ENCODE measurements around the gene RER1. TPM values are rescaled to one million over a fixed set of nuclear protein-coding genes. Genes with fewer than 3 reads are reported as not detected.

RER1 gene
- total RNA-seq, 1 experiment from 2014 or later = 110 TPM

DNA sequence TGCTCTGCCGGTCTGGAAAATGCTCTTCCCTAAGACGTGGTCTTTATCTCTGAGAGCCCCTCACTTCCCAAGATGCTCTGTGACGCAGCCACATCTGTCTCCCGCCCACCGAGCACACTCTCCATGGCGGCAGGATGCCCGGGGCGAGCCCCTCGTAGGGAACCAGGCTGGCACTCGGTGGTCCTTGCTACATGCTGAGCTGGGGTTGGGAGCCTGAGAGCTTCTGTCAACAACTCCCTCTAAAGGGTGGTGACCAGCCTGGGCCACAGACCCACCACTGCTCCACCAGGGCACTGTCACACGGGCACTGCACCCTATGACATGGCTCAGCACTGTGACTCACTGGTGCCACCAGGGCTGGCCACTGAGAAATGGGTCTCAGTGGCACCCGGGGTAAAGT is 18.1 kb downstream of the RER1 start:
- H3K18ac ChIP-seq (ENCODE audit: insufficient read length, low read depth, low read length) = no peak overlapping the region
- H2BK15ac ChIP-seq (ENCODE audit: low read depth, low read length) = no peak overlapping the region
- no peak overlapping the region for H2BK12ac ChIP-seq (ENCODE audit: insufficient read length, low read depth, low read length)
- TF ChIP-seq, protein P1, sequence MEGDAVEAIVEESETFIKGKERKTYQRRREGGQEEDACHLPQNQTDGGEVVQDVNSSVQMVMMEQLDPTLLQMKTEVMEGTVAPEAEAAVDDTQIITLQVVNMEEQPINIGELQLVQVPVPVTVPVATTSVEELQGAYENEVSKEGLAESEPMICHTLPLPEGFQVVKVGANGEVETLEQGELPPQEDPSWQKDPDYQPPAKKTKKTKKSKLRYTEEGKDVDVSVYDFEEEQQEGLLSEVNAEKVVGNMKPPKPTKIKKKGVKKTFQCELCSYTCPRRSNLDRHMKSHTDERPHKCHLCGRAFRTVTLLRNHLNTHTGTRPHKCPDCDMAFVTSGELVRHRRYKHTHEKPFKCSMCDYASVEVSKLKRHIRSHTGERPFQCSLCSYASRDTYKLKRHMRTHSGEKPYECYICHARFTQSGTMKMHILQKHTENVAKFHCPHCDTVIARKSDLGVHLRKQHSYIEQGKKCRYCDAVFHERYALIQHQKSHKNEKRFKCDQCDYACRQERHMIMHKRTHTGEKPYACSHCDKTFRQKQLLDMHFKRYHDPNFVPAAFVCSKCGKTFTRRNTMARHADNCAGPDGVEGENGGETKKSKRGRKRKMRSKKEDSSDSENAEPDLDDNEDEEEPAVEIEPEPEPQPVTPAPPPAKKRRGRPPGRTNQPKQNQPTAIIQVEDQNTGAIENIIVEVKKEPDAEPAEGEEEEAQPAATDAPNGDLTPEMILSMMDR (conservative IDR thresholded peaks at IDR 0.05) = no peak
- no peaks in the 10 kb centered on the region for H4K20me1 ChIP-seq (ENCODE audit: control insufficient read depth, insufficient read depth, insufficient read length)
- no peak overlapping the region for H3K14ac ChIP-seq (ENCODE audit: insufficient read depth, low read length)
- no peak for DNase-seq
- H2AK5ac ChIP-seq (ENCODE audit: insufficient read length, low read length) = no peak overlapping the region
- Mint-ChIP-seq H3K27ac (no peak overlapping the region), H3K4me1 (peaks cover 16 to 23% of the 10 kb centered on the region in 2 experiments), H3K4me3 (no peak overlapping the region), H3K36me3 (ENCODE audit: insufficient read depth in 1 of 3, low read depth in 3 of 3) (peaks cover 13 to 47% (median 39%) of the 10 kb centered on the region in 3 experiments; a peak in 6 of 7 replicates), H3K9me3 (no peaks in the 10 kb centered on the region), H3K27me3 (ENCODE audit: low read depth) (no peaks in the 10 kb centered on the region; the same call in none of the 2 replicates)
- no peak overlapping the region for H3K27ac ChIP-seq (ENCODE audit: insufficient read length, low read depth, low read length)
- no peak overlapping the region for H3T11ph ChIP-seq (ENCODE audit: low read length)
- H2BK120ac ChIP-seq (ENCODE audit: low read depth, low read length, poor library complexity, severe bottlenecking) = no peak overlapping the region
- no peaks in the 10 kb centered on the region for H3K27me3 ChIP-seq (ENCODE audit: insufficient read depth, low read length)
- no peak overlapping the region for H3K9ac ChIP-seq (ENCODE audit: extremely low read depth, insufficient read length, low read length)
- H4K8ac ChIP-seq (replicated peaks; ENCODE audit: insufficient read length, low read depth, low read length) = no peak overlapping the region
- no peaks in the 10 kb centered on the region for H3K4me1 ChIP-seq (ENCODE audit: insufficient read depth, low read length)
- H3K9me3 ChIP-seq (ENCODE audit: control insufficient read depth, low read depth, low read length) = no peaks in the 10 kb centered on the region
- no peak overlapping the region for H2BK5ac ChIP-seq (ENCODE audit: insufficient read length, low read length)
- no peak overlapping the region for H3K4me2 ChIP-seq (ENCODE audit: insufficient read depth, insufficient read length, low read length)
- no peak overlapping the region for H3K23ac ChIP-seq (ENCODE audit: insufficient read length, low read depth, low read length)
- H2BK20ac ChIP-seq (ENCODE audit: low read depth, low read length, poor library complexity, severe bottlenecking) = no peak overlapping the region
- H3K56ac ChIP-seq (ENCODE audit: insufficient read length, low read depth, low read length) = no peak overlapping the region
- no peak overlapping the region for H4K5ac ChIP-seq (ENCODE audit: insufficient read length, low read depth, low read length)
- no peak overlapping the region for H3K4ac ChIP-seq (ENCODE audit: low read depth, low read length)
- no peaks in the 10 kb centered on the region for H3K79me2 ChIP-seq (ENCODE audit: insufficient read depth, low read length)
- peaks cover 15% of the 10 kb centered on the region for H3K23me2 ChIP-seq (ENCODE audit: insufficient read length, low read depth, low read length, poor library complexity, severe bottlenecking)
- no peak overlapping the region for H4K91ac ChIP-seq (ENCODE audit: insufficient read length, low read depth, low read length)
- WGBS (ENCODE audit: extremely low coverage, insufficient read length, low lambda C conversion rate) = no CpG with 5 or more reads among the region's 12 CpGs
- H2AFZ ChIP-seq (ENCODE audit: low read length) = no peak overlapping the region
- no peaks in the 10 kb centered on the region for H3K79me1 ChIP-seq (ENCODE audit: insufficient read depth, low read depth, low read length, poor library complexity, severe bottlenecking)
